Activated T-helper 1 cell treated with Interleukin-2 at 50 U/mL for 16 hours (primary cell): ENCODE measurements around the gene ATR.
"Not testable (repeated sequence)": the region's sequence is repeated elsewhere in the genome, so short reads cannot be mapped to it uniquely, and the experiment has no call there.

Experiments
- DNase-seq: peaks from one replicate; pipeline ENCODE4 v3.0.0-alpha.2; 2020; ENCODE audit warnings: low read depth

ATR gene

DNA sequence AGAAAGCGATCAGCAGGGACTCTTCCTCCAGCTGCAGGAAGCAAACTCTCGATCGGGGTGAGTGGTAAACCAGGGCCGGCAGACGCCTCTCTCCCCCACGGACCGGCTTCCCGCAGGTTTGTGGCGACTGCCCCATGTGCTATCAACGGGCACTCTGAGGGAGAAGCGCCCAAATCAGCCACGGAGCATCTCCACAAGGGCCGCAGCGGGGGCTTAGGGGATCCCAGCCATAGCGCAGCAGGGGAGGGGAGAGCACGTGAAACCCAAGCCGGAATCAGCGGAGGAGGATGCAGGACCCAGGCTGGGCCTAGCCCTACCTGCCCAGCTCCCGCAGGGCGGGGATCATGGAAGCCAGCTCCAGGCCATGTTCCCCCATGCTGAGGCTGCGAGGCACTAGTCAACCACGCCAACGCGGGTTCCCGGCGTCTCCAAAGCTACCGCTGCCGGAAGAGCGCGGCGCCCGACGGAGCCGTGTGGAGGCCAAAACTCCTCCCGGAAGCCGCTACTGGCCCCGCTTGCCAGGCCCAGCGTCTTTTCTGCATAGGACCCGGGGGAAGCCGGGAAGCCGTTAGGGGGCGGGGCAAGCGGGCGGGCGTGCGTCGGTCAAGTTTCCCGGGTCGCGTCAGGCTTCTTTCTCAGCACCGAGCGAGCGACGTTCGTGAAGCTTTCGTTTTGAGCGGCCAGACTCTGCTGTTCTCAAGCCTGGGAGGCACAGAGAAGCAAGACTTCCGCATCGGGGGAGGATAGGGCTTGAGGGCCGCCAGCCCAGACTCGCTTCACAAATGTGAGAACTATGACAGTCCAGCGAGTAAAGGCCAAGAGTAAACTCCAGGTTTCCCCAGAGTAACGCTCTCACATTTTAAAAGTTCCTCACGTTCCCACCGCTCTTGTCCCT lies at the start of gene ATR:
Gene ATR (minus strand): TSS at position 405 of the 895 bp plus-strand sequence. CDS start 29 bp downstream, at position 376.
- peak; percentile 92 for DNase-seq

DNA sequence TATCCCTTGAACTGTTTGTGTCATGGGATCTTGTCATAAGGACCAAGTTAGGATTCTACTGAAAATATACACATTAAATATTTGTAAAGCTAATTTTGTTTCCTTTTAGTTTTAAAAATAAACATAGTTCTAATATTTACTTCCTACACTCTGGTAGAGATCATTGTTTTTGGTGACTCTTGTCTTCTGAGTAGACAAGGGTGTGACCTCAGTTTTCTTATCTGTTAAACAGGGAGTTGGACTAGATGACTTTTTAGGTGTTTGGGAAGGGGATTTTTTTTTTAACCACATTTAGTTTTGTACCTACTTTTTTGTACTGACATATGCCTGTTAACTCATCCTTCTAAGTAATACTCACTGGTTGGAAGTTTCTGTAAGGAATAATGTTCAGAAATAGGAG lies 48.4 kb upstream of the ATR start:
- no peak for DNase-seq

DNA sequence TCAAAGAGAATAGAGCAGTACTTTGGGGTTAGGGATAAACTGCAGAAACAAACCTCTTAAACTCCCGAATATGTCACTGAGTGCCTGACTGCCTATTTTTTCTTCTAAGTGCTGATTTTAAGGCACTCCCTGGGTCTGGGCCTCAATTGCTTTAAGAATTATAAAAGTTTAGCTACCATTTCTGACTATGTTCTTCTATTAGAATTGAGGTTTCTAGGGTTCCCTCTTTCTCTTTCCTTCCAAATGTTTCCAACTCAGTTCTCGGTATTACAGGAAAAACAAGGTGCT lies 46.6 kb upstream of the ATR start:
- no peak for DNase-seq

DNA sequence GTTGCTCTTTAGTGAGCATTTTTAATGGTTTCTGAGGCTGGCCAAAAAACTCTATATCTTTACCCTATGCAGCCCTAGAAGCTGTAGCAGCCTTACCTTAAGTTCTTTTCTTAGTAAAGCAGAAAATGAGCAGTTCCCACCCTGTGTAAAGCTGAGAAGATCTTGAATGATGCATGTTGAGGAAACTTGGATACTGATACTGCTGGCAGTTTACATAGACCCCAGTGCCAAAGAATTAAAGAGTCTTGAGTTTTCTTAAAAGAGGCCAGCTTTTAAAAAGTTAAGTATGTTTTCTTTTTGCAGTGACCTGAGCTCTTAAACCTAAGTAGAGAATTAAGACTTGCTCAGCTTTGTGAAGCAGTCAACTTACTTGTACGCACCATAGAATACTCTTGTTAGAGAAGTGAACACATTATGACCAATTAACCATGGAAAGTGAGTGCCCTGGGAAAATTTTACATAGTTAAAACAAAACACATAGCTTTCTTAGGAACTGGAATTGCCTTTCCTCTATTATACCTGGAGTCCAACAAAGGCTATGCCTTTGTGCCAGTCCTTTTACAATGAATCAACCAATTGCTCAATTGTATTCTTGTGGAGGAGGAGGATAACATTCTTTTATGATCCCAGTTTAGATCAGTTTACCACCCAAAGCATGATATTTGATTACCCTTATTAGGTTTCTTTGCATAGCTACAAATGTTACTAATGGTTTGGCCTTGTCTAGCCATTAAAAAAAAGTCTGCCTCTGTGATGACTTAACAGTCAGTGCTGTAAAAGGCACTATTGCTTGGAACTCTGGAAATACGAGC lies 46.0 kb upstream of the ATR start:
- no peak for DNase-seq

DNA sequence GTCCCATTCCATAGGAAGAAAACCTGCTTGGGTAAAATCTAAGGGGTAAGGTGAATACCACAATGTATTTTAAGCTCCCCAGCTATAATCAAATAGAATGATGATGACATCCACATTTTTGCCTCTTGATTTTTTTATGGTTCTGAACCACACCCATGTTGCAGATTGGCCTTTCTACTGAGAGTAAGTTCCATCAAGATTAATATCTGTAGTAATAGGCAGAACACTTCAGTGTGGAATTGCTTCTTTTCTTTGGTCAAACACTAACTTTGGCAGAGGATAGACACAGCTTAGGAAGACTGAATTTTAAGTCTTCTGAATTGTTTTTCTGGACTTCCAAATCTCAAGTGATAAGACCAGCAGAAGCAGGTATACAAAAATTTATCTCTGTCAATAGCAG lies 44.7 kb upstream of the ATR start:
- DNase-seq, result no peak

DNA sequence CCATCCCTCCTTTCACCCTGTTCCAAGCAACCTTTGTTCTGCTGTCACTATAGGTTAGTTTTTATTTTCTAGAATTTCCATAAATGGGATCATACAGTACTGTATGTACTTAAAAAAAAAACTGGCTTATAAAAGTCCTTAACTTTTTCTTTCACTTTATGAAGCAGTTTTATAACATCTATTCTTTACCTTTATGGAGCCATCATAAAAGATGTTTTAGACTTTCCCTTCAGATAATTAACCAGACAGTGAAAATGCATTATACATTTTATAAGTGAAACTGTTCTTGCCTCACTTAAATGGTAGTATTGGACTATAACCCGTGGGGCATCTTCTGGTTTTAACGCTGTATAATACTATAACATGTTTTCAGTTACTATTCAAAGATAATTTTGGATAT lies 43.9 kb upstream of the ATR start:
- DNase-seq, result no peak

DNA sequence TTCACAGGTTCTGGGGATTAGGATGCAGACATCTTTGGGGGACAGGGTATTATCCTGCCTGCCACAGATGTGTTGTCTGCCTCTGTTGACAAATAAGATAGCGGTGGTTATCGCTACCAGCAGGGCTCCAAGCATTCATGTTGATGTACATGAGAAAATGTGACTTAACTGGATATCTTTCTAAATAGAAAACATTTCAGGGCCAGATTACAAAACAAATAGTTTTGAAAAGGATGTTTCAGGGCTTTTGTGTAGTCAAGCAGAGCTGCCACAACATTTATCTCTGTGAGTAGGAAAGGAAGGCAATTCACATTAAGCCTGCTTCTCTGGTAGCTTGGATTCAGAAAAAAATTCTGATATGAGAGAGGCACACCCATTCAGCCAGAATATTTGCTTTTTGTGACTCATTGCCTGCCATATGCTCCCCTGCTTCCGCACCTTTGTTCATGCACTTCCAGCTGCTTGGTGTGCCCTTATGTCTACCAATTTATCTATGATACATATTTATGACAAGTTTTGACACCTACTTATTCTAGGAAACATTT lies 40.5 kb upstream of the ATR start:
- no peak for DNase-seq

DNA sequence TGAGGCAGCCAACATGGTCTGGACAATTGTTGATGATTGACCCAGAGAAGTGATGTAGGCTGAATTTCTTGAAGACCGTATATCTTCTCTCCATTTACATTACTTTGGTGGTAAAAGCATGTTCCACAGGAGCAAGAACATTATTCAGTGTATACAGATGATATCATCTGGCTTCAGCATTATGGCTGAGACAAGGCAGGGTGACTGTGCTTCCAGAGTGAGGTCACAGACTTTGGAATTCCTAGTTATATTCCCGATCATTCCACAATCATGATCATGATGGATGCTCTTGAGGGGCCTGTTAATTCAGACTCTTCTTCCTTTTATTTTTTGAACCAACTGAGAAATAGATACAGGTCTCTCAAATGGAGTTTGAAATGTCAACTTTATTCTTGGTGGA lies 36.6 kb upstream of the ATR start:
- DNase-seq, result no peak

DNA sequence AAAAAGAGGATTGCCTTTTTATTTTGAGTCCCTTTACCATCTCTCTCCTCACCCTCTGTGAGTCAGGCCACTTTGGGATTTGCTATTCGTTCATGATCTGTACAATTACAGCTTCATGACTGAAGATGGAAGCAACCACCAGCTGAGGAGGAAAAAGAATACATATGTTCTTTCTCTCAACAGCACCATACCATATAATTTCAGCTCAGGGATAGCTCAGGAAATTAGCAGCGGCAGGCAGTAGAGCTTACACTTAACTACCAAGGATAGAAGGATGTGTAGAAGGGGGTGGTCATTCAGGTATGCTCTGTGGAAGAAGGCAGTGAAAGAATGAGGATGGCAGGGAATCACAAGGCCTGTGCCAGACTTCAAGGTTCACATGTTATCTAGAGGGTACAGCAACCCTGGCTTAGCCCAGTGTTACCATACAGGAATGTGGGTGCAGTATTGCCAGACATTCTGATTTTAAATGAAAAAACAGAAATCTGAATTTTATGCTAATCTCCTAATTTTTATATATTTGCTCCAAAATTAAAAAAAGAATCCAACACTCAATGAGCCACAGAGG lies 35.6 kb upstream of the ATR start:
- DNase-seq, result no peak

DNA sequence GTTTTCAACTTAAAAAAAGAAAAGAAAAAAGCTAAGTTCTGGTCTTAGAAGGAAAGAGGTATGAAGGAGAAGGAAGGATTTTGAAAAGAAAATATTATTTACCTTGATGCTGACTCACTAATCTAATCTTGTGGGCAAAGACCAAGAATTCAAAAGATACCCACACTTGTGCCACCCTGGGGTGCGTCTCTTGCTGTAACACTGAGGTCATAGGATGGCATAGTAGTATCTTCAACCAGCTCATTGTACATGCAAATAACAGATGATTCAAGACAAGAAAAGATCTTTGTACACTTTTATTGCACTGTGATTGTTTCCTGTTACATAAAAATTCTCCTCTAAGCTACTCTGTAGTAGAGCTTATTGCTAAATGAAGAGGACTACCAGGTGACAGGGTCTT lies 35.0 kb upstream of the ATR start:
- DNase-seq, result no peak

DNA sequence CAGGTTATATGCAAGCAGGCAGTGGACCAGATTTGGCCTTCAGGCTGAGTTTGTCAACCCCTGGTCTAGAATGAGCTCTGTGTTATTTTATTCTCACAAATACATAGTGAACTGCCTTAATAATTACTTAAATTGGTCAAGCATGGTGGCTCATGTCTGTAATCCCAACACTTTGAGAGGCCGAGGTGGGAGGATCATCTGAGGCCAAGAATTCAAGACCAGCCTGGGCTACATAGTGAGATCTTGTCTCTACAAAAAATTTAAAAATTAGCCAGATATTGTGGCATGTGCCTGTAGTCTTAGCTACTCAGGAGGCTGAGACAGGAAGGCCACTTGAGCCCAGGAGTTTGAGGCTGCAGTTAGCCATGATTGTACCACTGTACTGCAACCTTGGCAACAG lies 32.7 kb upstream of the ATR start:
- no peak for DNase-seq

DNA sequence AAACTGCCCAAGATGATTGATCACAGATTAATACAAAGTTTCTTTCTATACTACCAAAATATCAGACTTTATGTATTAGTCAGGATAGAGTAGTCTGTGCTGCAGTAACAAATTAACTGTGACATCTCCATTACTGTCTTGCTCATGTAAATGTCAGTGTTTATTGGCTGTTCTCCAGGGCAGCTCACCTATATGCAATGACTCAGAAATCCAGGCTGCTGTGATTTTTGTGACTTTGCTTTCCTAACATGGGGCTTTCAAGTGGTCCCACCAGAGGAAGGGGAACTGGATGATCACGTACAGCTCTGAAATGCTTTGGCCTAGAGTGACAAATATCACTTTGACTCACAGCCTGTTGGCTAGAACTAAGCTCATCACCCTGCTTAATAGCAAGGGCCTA lies 30.6 kb upstream of the ATR start:
- DNase-seq, result no peak

DNA sequence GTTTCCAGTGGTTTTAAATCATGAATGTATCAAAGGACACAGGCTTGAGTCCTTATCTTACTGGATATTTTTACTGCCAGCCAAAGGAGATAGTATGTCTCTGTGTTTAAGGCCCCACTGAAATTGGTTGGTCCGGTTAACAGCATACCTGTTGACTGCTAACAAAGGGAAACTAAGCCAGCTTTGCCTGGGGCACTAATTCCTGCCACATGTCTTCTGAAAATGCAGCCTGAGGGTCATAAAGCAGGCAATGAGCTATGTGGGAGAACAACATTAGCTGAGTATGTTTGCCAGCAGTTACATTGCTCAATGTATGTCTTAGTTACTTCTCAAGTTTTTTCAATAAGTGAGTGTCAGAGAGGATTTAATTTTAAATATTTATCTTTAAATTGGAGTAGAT lies 30.1 kb upstream of the ATR start:
- no peak for DNase-seq

DNA sequence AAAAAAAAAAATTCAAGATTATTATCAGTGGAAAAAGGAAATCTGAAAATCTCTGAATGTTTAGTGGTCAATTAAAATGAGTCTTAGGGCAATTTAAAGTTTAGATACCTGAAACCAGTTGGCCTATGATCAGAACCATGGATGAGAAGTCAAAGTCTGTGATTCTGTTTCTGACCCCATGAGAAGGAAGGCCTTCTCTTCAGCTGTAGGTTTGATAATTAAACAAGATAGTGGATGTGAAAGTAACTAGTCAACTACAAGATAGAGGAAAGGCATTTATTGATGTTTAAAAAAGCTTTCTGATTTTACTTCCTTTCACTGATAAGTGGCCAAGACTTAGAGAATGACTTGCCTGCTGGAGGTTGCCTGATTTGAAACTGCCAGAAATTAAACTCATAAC lies 26.4 kb upstream of the ATR start:
- DNase-seq, result no peak

DNA sequence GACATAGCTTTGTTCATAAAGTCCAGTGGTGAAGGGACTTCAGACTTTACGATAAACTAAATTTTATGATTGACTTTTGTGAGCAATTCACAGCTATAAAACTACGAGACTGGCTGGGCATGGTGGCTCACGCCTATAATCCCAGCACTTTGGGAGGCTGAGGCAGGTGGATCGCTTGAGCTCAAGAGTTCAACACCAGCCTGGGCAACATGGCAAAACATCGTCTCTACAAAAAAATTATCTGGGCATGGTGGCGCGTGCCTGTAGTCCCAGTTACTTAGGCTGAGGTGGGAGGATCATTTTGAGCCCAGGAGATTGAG lies 24.8 kb upstream of the ATR start:
- not testable (repeated sequence) for DNase-seq

DNA sequence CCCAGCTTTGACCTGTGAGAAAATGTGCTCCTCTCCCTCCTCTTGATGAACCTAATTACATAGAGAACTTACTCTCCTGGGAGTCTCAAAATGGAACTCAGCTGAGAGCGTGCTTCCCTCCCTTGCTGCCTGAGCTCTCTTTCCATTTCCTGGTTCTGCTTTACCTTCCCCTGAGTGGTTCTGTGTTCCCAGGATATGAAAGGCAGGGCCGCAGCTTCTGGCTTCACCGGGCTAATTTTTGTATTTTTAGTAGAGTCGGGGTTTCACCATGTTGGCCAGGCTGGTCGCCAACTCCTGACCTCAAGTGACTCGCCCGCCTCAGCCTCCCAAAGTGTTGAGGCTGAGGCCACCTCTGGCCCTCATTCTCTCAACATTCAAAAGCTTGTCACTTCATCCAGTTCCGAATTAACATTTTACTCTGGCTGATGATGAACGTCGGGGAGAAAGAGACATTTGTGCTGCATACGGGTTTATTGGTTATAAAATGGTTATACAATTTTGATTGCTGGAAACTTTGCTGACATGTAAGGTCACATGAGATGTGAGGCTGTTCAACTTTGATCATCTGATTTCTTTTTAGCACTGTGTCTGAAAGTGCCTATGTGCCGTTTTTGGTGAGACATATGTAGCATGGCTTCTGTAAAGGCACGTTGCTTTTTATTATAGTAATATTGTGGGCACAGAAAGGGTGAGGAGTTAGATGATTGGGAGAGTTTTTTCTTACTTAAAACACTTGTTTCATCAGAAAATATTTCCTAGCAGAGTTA lies 24.3 kb upstream of the ATR start:
- no peak for DNase-seq

DNA sequence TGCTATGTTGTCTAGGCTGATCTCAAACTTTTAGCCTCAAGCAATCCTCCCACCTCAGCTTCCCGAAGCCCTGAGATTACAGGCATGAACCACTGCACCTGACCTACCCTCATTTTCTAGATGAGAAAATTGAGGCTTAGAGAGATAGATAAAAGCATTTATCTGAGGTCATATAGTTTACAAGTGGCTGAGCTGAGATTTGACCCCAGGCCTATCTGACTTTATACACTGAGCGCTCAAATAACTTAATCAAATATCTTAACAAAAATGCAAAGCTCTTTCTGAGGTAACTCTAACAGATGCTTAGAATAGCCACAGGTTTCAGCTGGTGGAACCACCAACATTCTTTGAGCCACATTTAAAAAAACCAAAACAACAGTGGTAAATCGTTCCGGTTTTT lies 23.2 kb upstream of the ATR start:
- no peak for DNase-seq

DNA sequence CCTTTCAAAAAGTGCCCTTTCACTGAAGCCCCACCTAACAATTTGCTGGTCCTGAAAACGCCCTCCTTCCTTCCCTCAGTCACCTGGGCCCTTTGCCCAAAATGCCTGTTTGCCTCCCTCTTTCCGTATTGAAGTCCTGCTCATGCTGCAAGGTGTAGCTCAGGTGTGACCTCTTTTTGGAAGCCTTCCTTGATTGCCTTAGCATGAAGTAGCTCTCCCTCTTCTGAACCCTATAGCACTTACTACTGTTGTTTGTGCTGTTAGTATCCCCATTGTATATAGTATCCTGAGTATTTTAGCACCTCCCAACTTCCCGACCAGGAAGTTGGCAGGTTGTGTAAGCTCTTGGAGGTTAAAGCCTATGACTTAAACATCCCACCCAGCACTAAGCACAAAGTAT lies 19.4 kb upstream of the ATR start:
- DNase-seq, result no peak

DNA sequence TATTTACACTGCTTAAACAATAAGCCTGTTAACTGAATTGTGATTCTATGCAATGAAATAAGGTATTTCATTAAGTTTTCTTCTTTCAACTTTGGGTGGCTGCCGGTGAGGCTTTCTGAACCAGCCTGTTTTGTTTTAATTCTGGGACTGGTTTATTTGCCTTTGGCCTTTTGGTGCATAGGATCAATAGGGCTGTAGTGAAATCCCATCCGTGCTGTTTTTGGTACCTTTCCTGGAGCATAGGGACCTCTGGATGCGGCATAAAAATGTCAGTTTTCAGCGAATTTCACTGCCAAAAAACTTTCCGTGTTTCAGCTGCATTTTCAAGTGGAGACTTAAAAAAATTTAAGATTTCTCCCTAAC lies 18.2 kb upstream of the ATR start:
- no peak for DNase-seq

DNA sequence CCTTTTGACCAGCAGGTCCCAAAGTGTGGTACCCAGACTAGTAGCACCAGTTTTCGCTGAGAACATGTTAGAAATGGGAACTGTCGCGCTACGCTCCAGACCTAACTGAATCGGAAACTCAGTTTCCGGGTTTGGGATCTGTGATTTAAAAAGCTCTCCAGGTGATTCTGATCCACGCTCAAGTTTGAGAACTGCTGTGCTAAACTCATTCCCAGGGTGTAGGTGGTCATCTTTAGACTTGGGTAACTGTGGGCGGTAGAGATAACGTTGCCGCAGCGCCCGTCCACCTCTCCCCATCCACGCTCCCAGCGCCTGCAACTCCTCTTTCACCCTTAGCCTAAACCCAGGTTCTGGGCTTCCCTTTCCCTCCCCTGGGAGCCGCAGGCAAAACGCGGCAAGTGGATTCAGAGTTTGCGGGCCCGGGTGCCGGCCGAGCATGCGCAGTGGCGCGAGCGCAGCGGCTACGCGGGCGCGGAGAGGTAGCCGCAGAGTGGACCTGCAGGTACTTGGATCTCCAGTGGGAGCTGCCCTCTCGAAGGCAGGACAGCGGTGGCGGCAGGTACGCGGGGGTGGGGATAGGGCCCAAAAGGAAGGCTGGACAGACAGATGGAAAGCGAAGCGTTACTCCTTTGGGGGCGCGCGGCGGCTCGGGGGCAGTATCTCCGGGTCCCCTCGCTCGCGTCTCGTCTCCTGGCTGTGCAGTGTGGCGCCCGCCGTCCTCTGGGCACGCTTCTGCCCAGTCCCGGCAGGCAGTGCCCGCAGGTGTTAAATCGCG lies 17.6 kb upstream of the ATR start, which contains the start of gene PLS1:
Gene PLS1 (plus strand): TSS at position 443 of the 775 bp plus-strand sequence. CDS start 67,845 bp downstream, outside the sequence.
- peak; percentile 79 for DNase-seq

DNA sequence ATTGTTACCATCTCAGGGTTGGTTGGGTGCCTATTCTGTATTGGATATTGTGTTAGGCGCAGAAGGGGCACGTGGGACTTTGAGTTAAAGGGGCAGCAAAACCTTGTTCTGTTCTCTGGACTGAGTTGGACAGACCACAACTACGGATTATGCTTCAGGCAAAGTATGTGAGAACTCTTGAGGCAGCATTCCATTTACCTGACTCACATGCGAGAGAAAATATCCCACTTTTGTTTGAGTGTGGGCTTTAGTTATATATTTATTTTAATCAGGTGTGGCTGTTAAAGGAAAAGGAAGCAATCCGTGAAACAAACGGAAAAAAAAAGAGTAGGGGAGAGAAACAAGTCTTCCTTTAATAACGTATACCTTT lies 17.0 kb upstream of the ATR start:
- DNase-seq, result no peak

DNA sequence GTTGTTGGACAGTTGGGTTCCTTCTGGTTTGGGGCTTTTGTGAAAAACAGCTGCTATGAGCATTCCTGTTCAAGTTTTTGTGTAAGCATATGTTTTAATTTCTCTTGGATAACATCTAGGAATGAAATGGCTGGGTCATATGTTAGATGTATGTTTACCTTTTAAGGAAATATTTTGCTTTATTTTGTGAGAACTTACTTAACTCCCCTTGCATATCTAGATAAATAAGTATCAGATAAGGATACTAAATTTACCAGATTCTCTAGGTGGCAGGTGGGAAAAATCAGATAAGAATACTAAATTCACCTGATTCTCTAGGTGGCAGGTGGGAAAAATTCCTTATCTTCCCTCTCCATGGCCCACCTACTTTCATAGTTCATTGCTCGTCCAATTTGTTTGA lies 16.6 kb upstream of the ATR start:
- no peak for DNase-seq
